ENCODE measurements around the gene PACSIN2. TPM values are rescaled to one million over a fixed set of nuclear protein-coding genes. Genes with fewer than 3 reads are reported as not detected.

Gene PACSIN2
- polyA plus RNA-seq, 4 donors = 37.4 to 68.4 (median 63.4) TPM

- no peak for DNase-seq (ENCODE audit: low read depth in 4 of 4, low spot score in 3 of 4)
Measured at GRCh38 chr22:42913874-42914510, 101.0 kb downstream of the PACSIN2 start.

GRCh38 chr22:42912059-42912458, 102.9 kb downstream of the PACSIN2 start:
- DNase-seq (ENCODE audit: low read depth in 4 of 4, low spot score in 3 of 4) = no peak

GRCh38 chr22:42910221-42910942, 104.6 kb downstream of the PACSIN2 start:
- DNase-seq (ENCODE audit: low read depth in 4 of 4, low spot score in 3 of 4) = no peak

GRCh38 chr22:42909363-42910058, 105.4 kb downstream of the PACSIN2 start:
- no peak for DNase-seq (ENCODE audit: low read depth in 4 of 4, low spot score in 3 of 4)

GRCh38 chr22:42908374-42908746, 106.6 kb downstream of the PACSIN2 start:
- DNase-seq (ENCODE audit: low read depth in 4 of 4, low spot score in 3 of 4) = no peak

- no peak for DNase-seq (ENCODE audit: low read depth in 4 of 4, low spot score in 3 of 4)
Measured at GRCh38 chr22:42907404-42908373, 107.3 kb downstream of the PACSIN2 start.

- no peak for DNase-seq (ENCODE audit: low read depth in 4 of 4, low spot score in 3 of 4)
Measured at GRCh38 chr22:42906605-42907348, 108.2 kb downstream of the PACSIN2 start.

GRCh38 chr22:42905702-42906183, 109.2 kb downstream of the PACSIN2 start:
- DNase-seq (ENCODE audit: low read depth in 4 of 4, low spot score in 3 of 4) = no peak

GRCh38 chr22:42905217-42905616, 109.7 kb downstream of the PACSIN2 start:
- DNase-seq (ENCODE audit: low read depth in 4 of 4, low spot score in 3 of 4) = no peak

GRCh38 chr22:42904050-42904449, 110.9 kb downstream of the PACSIN2 start:
- DNase-seq (ENCODE audit: low read depth in 4 of 4, low spot score in 3 of 4) = no peak

- peak; percentile 35 to 57 (median 41) for DNase-seq (ENCODE audit: low read depth in 4 of 4, low spot score in 3 of 4)
Measured at GRCh38 chr22:42902875-42903510, 112.0 kb downstream of the PACSIN2 start.

GRCh38 chr22:42901790-42902508, 113.0 kb downstream of the PACSIN2 start:
- DNase-seq (ENCODE audit: low read depth in 4 of 4, low spot score in 3 of 4) = no peak

GRCh38 chr22:42897960-42898359, 117.0 kb downstream of the PACSIN2 start:
- DNase-seq (ENCODE audit: low read depth in 4 of 4, low spot score in 3 of 4) = no peak

- no peak for DNase-seq (ENCODE audit: low read depth in 4 of 4, low spot score in 3 of 4)
Measured at GRCh38 chr22:42895541-42895981, 119.4 kb downstream of the PACSIN2 start.

- DNase-seq (ENCODE audit: low read depth in 4 of 4, low spot score in 3 of 4) = no peak
Measured at GRCh38 chr22:42895087-42895486, 119.9 kb downstream of the PACSIN2 start.

- DNase-seq (ENCODE audit: low read depth in 4 of 4, low spot score in 3 of 4) = no peak
Measured at GRCh38 chr22:42893371-42894150, 121.4 kb downstream of the PACSIN2 start.

- DNase-seq (ENCODE audit: low read depth in 4 of 4, low spot score in 3 of 4) = no peak
Measured at GRCh38 chr22:42892571-42893316, 122.2 kb downstream of the PACSIN2 start.

All from left renal pelvis (tissue), 4 donors.